ENCODE results near the gene GAB2.

Gene GAB2

DNA sequence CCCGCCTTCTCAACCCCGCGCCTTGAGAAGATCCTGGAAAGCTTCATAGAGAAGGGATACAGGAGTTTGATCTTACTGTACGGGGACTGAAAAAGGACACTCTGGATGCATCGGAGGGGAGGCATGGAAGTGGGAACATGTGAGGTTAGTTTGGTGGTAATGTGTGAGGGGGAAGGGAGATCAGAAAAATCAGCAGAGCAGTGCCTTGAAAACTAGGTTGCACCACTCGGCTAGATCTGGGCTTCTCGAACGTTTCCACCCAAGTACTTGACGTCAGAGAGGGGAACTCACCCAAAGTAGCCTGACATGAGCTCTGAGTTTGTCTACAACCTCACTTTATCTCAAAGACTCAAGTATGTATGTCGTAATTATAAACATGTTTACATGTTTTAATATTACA lies 214.4 kb downstream of the GAB2 start:
- DNase-seq (ENCODE audit: low read depth) = no peak

DNA sequence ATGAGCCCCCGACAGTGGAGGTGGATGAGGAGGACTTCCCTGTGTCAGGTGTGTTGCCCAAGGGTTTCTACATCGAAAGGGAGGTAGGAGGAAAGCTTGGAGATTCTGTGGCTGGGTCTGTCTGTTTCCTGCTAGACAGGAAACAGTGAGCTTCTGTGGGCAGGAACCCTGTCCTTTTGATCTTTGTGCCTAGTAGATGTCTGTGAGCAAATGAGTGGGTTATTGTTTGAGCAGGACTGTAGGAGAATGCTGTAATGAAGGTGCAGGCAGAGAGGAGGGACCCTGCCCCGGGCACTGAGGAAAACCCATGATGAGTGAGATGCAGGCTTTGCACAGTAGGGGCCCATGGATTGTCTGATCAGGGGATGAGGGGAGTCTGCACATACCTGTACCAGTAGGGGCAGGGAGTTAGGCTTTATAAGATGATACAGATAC lies 214.9 kb downstream of the GAB2 start:
- no peak for DNase-seq (ENCODE audit: low read depth)

- no peak for DNase-seq (ENCODE audit: low read depth)
These were observed 216.4 kb downstream of the GAB2 start for GRCh38 chr11:78201096-78201818.

- no peak for DNase-seq (ENCODE audit: low read depth)
These were observed 217.1 kb downstream of the GAB2 start for GRCh38 chr11:78200553-78200952.

DNA sequence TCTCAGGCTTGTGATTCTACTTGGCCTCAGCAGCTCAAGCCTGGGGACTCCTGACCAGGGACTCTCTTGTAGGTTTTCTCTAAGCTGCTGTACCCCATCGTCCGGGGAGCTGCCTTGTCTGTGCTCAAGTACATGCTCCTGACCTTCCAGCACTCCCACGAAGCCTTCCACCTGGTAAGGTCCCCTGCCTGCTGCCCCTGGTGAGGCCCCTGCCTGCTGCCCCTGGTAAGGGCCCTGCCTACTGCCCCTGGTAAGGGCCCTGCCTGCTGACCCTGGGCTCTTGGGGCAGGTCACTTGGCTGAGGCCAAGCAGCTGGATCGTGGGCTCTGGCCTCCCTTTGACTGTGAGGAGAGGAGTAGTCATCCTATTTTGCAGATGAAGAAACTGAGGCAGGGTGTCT lies 217.6 kb downstream of the GAB2 start:
- no peak for DNase-seq (ENCODE audit: low read depth)

DNA sequence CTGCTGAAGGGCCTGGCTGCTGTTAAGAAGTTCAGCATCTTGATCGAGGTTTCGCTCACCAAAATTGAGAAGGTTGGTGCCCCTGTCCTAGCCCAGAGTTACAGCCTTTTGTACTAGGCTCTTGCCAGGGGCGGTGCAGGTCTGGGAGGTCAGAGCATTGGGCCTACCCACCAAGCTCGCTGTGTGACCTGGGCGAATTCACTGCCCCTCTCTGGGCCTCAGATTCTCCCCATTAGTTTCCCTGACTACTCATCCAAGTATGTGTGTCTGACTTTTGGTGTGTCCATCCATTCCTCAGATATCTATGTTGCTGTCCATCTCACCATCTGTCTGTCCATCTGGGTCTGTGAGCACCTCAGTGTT lies 218.0 kb downstream of the GAB2 start:
- no peak for DNase-seq (ENCODE audit: low read depth)

DNA sequence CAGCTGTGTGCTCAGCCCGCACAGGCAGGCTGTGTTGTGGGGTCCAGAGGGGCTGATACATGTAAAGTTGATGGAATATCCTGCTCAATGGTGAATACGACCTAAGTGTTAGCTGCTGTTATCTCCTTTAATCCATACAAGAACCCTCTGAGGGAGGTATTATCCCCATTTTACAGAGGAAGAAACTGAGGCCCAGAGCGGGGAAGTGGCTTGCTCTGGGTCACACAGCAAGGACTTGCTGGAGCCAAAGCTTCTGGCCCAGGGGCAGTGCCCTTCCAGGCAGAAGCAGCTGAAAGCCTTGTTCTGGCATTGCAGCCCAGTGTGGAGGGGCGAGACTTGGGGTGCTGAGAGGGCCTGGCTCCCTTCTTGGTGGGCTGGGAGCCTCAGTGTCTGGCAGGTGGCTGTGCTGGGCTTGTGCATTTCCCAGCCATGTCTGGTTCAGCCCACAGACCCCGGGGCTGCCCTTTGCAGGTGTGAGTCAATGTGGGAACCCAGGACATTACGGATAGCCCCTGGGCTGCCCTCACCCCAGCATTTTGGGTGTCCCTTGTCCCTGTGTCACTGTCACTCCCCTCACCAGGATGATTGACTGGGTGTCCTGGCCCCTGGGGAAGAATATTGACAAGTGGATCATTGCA lies 218.5 kb downstream of the GAB2 start:
- DNase-seq (ENCODE audit: low read depth) = no peak

GRCh38 chr11:78197816-78198215 lies 219.8 kb downstream of the GAB2 start:
- DNase-seq (ENCODE audit: low read depth) = no peak

DNA sequence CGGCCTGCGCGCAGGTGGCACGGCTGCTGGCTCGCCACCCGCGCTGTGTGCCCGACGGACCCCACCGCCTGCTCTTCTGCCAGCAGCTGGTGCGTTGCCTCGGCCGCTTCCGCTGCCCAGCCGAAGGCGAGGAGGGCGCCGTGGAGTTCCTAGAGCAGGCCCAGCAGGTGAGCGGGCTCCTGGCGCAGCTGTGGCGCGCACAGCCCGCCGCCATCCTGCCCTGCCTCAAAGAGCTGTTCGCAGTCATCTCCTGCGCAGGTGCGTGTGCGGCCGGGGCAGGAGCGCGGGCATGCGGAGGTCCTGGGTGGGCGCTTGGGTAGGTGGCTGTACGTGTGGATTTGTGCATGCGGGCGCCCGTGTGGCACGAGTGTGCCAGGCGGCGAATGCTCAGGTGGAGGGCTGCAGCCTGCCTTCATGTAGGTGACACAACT lies 220.9 kb downstream of the GAB2 start:
- no peak for DNase-seq (ENCODE audit: low read depth)

DNA sequence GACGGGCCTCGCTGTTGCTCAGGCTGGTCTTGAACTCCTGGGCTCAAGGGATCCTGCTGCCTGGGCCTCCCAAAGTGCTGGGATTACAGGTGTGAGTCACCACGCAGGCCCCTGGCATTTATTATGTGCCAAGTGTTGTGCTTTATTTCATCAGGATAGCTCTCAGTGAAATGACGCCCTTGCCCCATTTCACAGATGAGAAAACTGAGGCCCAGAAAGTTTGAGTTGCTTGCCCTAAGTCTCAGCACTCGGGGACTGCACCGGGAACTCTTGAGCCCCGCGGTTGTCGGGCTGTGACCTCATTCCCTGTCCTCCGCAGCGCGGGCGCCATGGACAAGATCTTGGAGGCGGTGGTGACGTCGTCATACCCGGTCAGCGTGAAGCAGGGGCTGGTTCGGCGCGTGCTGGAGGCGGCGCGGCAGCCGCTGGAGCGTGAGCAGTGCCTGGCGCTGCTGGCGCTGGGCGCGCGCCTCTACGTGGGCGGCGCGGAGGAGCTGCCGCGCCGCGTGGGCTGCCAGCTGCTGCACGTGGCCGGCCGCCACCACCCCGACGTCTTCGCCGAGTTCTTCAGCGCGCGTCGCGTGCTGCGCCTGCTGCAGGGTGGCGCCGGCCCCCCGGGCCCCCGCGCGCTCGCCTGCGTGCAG lies 221.6 kb downstream of the GAB2 start:
- DNase-seq (ENCODE audit: low read depth) = no peak

GRCh38 chr11:78194490-78194889 lies 223.1 kb downstream of the GAB2 start:
- no peak for DNase-seq (ENCODE audit: low read depth)

GRCh38 chr11:78193806-78194205 lies 223.8 kb downstream of the GAB2 start:
- no peak for DNase-seq (ENCODE audit: low read depth)

GRCh38 chr11:78192911-78193351 lies 224.7 kb downstream of the GAB2 start:
- DNase-seq (ENCODE audit: low read depth) = no peak

DNA sequence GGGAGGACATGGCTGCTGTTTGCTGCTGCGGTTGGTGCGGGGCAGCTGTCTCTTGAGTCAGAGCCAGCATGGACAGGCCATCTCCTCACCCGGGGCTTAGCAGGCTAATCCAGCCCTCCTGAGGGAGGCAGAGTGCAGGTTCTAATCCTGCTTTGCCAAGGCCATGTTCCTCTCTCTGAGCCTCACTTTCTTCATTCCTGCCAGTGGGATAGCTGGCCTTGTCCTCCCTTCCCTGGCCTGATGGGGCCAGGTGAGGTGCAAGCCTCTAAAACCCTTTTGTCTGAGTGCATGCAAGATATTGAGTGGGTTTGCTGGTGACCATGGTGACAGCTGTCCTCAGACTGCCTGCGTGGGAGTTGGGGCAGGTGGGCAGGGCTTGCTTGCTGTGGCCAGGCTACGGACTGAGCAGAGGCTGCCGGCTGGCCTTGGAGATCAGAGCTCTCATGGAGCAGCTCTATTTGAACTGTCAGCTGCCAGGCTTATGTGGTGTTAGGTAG lies 225.3 kb downstream of the GAB2 start:
- no peak for DNase-seq (ENCODE audit: low read depth)

DNA sequence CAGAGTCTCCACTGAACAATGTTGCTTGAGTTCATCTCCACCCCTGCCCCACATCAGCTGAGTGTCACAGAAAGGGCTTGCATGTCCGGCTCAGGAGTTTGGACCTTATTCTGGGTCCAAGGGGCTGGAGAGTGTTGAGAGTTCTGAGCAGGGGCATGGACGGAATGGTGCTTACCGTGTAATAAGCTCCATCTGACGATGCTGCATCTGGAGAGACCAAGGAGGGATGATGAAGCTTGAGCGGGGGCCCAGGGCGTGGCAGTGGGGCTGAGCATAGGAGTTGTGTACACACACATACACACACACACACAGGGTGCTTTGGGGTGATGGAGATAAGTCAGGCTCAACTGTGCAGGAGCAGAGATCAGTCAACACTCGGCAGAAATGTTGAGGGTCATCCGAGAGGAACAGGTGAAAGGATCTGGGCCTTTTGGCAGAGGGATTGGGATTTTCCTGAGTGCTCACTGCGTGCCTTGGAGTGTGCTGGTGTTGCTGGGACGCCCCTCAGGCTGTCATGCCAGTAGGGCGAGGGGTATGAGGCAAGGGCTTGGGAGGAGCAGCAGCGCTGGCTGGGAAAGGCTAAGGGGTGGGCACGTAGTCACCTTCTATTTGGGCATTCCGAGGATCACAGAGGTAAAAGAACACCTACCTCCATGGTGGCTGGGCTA lies 226.6 kb downstream of the GAB2 start:
- DNase-seq (ENCODE audit: low read depth) = no peak

DNA sequence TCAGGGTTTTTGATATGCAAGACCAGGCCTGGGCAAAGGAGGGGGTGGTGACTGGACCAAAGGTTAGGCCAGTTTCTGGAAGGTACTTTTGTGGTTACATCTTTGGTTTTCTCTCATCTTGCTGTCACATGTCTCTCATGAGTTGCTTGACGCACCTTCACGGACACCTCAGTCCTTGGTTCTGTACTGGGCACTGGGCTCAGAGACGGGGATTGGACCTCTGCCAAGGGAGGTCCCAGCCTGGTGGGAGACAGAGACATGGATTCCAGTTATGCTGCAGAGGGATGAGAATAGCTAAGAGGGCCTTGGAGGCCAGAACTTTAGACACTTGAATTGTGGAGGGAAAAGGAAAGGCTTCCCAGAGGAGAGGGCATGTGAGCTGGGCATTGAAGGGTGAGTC lies 227.2 kb downstream of the GAB2 start:
- DNase-seq (ENCODE audit: low read depth) = no peak

GRCh38 chr11:78189851-78190250 lies 227.8 kb downstream of the GAB2 start:
- no peak for DNase-seq (ENCODE audit: low read depth)

- no peak for DNase-seq (ENCODE audit: low read depth)
These were observed 228.4 kb downstream of the GAB2 start for GRCh38 chr11:78189174-78189724.

- peak; percentile 66 for DNase-seq (ENCODE audit: low read depth)
These were observed 229.1 kb downstream of the GAB2 start, which contains the start of the genes KCTD21 and USP35 for GRCh38 chr11:78188286-78189173. KCTD21 (minus strand) TSS chr11:78188626; CDS start chr11:78174554, 14,072 bp downstream. USP35 (plus strand) TSS chr11:78188919; CDS start chr11:78196246, 7,327 bp downstream.

GRCh38 chr11:78187366-78188285 lies 230.0 kb downstream of the GAB2 start:
- peak; percentile 37 for DNase-seq (ENCODE audit: low read depth)
